Glutamatergic neuron (in vitro differentiated cells): ENCODE measurements around the gene JAKMIP1. TPM values are rescaled to one million over a fixed set of nuclear protein-coding genes. Genes with fewer than 3 reads are reported as not detected.

Source experiments
- DNase-seq: peaks from one replicate; pipeline ENCODE4 v3.0.0; 2022
- H3K27ac Mint-ChIP-seq: one replicate; pipeline ENCODE4 v1.8.0; 2020; ENCODE audit warnings: mild to moderate bottlenecking, mixed read lengths, inconsistent platforms; ENCODE audit not compliant: unreplicated experiment
- H3K27me3 Mint-ChIP-seq: one replicate; pipeline ENCODE4 v1.8.0; 2020; ENCODE audit warnings: mild to moderate bottlenecking, moderate library complexity, mixed read lengths, inconsistent platforms; ENCODE audit not compliant: unreplicated experiment
- H3K36me3 Mint-ChIP-seq: one replicate; pipeline ENCODE4 v1.8.0; 2020; ENCODE audit warnings: mild to moderate bottlenecking, mixed read lengths, inconsistent platforms; ENCODE audit not compliant: unreplicated experiment
- H3K4me1 Mint-ChIP-seq: one replicate; pipeline ENCODE4 v1.8.0; 2020; ENCODE audit warnings: mild to moderate bottlenecking, low read depth, mixed read lengths, inconsistent platforms; ENCODE audit not compliant: unreplicated experiment
- H3K4me3 Mint-ChIP-seq: one replicate; pipeline ENCODE4 v1.8.0; 2020; ENCODE audit warnings: mild to moderate bottlenecking, mixed read lengths, inconsistent platforms; ENCODE audit not compliant: unreplicated experiment
- H3K9me3 Mint-ChIP-seq: one replicate; pipeline ENCODE4 v1.8.0; 2020; ENCODE audit warnings: mild to moderate bottlenecking, moderate library complexity, mixed read lengths, inconsistent platforms; ENCODE audit not compliant: unreplicated experiment
- CTCF ChIP-seq: fragments of 200-600 bp; sonication (generic); IDR thresholded peaks from one replicate; pipeline ENCODE4 v1.5.0; 2021; ENCODE audit not compliant: partially characterized antibody, unreplicated experiment
- total RNA-seq: library from RNA; stranded (reverse); fragmentation: NEBNext Ultra II Directional; extraction: Animal tissue kit (Norgen Biotek cat#: 25700); gene quantifications from one replicate; pipeline ENCODE4 v1.2.1, GENCODE V29; 2021; ENCODE audit not compliant: unreplicated experiment

JAKMIP1 gene
- total RNA-seq, 1 donor from 2014 or later, result 2.4 TPM

- H3K27me3 Mint-ChIP-seq, result no peaks in the 10 kb centered on the region
- H3K36me3 Mint-ChIP-seq, result no peaks in the 10 kb centered on the region
- H3K9me3 Mint-ChIP-seq, result no peaks in the 10 kb centered on the region
- no peak for TF ChIP-seq CTCF
- no peak overlapping the region for H3K27ac Mint-ChIP-seq
- peaks cover 6% of the 10 kb centered on the region for H3K4me1 Mint-ChIP-seq
- H3K4me3 Mint-ChIP-seq, result no peak overlapping the region
- DNase-seq, result no peak
Observed at GRCh38 chr4:6107114-6107791, 93.1 kb downstream of the JAKMIP1 start.

DNA sequence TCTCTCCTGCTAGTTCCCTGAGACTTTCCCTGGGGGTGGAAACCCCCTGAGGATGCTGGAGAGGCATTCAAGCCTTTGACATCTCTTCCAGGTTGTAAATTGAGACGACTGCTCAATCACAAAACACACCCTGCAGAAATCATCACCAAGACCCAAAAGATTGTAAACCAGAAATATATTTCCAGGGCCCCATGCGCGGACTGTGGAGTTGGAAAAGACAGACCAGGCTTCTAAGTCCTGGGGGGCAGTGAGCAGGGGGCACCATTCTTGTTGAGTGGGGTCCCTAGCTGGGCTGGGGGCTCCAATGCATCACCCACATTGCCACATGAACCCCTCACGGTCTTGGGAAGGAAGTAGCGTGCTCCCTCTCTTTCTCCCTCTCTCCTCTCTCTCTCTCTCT lies 94.2 kb downstream of the JAKMIP1 start:
- no peaks in the 10 kb centered on the region for H3K27me3 Mint-ChIP-seq
- no peak overlapping the region for H3K4me3 Mint-ChIP-seq
- H3K9me3 Mint-ChIP-seq, result no peaks in the 10 kb centered on the region
- no peak overlapping the region for H3K27ac Mint-ChIP-seq
- DNase-seq, result no peak
- TF ChIP-seq CTCF, result no peak
- H3K4me1 Mint-ChIP-seq, result peaks cover 6% of the 10 kb centered on the region
- no peaks in the 10 kb centered on the region for H3K36me3 Mint-ChIP-seq

GRCh38 chr4:6105311-6105911 lies 94.9 kb downstream of the JAKMIP1 start:
- Mint-ChIP-seq H3K4me1 (peaks cover 6% of the 10 kb centered on the region), H3K27me3 (no peaks in the 10 kb centered on the region), H3K36me3 (no peaks in the 10 kb centered on the region), H3K27ac (no peak overlapping the region), H3K9me3 (no peaks in the 10 kb centered on the region), H3K4me3 (no peak overlapping the region)
- DNase-seq, result no peak
- TF ChIP-seq CTCF, result no peak

- H3K27me3 Mint-ChIP-seq, result no peaks in the 10 kb centered on the region
- no peak overlapping the region for H3K27ac Mint-ChIP-seq
- H3K4me1 Mint-ChIP-seq, result peaks cover 4% of the 10 kb centered on the region
- no peaks in the 10 kb centered on the region for H3K9me3 Mint-ChIP-seq
- no peak for DNase-seq
- TF ChIP-seq CTCF, result no peak
- no peak overlapping the region for H3K4me3 Mint-ChIP-seq
- H3K36me3 Mint-ChIP-seq, result no peaks in the 10 kb centered on the region
Observed at GRCh38 chr4:6104541-6105130, 95.7 kb downstream of the JAKMIP1 start.

- H3K4me1 Mint-ChIP-seq, result no peaks in the 10 kb centered on the region
- H3K27ac Mint-ChIP-seq, result no peak overlapping the region
- DNase-seq, result no peak
- H3K36me3 Mint-ChIP-seq, result no peaks in the 10 kb centered on the region
- H3K27me3 Mint-ChIP-seq, result no peaks in the 10 kb centered on the region
- TF ChIP-seq CTCF, result no peak
- H3K9me3 Mint-ChIP-seq, result no peaks in the 10 kb centered on the region
- H3K4me3 Mint-ChIP-seq, result no peak overlapping the region
Observed at GRCh38 chr4:6097581-6097980, 102.8 kb downstream of the JAKMIP1 start.
